NOMO-1 treated with DMSO at 0.1 percent for 48 hours (cell line): ENCODE measurements around the gene FBXO31.

Source experiments
- DNase-seq: peaks from one replicate; lab custom pipeline; 2025; ENCODE audit not compliant: unreplicated experiment; lab: John Stamatoyannopoulos, UW

The FBXO31 gene, protein sequence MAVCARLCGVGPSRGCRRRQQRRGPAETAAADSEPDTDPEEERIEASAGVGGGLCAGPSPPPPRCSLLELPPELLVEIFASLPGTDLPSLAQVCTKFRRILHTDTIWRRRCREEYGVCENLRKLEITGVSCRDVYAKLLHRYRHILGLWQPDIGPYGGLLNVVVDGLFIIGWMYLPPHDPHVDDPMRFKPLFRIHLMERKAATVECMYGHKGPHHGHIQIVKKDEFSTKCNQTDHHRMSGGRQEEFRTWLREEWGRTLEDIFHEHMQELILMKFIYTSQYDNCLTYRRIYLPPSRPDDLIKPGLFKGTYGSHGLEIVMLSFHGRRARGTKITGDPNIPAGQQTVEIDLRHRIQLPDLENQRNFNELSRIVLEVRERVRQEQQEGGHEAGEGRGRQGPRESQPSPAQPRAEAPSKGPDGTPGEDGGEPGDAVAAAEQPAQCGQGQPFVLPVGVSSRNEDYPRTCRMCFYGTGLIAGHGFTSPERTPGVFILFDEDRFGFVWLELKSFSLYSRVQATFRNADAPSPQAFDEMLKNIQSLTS

DNA sequence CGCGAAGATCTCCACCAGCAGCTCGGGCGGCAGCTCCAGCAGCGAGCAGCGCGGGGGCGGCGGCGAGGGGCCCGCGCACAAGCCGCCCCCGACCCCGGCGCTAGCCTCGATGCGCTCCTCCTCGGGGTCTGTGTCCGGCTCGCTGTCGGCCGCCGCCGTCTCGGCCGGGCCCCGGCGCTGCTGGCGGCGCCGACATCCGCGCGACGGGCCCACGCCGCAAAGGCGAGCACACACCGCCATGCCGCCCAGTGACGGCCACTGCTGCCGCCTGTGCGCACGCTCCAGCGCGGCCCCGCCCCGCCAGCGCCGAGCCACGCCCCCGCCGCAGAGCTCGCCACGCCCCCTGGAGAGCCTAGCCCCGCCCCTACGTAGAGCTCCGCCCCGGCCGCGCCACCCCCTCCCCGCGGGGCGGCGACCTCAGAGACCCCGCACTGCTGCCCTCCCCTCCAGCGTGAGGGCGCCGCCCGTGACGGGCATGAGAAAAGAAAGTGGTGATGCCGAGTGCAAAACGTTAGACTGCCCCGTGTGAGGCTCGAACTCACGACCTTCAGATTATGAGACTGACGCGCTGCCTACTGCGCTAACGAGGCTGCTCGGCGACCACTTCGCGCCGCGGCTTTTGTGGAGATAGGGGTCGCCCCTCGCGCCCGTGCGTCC is at the start of gene FBXO31:
Gene FBXO31 (minus strand): TSS at position 272 of the 657 bp plus-strand sequence. CDS start 32 bp downstream, at position 240.
- DNase-seq = peak; percentile 70

DNA sequence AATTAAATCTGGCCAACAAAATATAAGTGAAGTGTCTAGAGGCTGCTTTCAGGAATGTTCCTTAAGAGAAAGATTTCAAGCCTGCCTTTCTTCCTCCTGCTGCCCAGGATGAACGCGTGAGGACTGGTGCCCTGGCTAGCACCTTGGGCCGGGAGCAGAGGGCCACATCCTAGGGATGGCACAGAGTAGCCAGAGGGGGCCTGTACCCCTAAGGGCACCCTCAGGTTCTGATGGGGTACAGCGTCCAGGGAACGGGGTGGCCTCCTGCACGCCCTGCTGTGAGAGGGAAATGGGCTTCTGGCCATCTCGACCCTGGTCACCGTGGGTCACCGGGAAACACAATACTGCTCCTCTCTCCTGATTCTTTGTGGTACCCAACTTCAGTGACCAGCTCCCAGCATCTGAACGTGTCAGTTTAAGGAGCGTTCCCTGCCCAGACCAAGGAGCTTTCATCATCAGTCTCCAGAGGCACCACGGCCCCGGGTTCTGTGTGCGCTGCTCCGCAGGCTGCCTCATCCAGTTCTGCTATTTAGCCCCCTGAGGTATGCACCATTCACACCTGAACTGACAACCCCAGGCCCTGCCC is 48.8 kb upstream of the FBXO31 start:
- no peak for DNase-seq

DNA sequence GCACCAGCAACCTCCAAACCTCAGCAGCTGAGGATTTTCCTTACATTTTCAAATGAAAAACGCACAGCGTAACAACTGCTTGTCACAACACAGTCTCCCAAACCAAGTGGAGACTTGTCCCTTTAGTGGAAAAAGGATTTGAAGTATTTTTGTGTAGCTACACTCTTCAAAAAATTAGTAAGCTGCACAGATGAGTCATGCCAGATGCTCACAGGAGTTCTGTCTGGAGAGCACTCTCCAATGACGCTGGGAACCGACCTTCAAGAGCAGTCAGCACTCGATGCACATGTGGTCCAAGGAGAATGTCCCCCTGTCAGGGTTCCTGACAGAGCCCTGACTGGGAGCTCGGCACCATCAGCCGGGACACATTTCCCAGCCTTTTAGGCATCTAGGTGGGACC is 48.4 kb upstream of the FBXO31 start:
- DNase-seq = no peak

DNA sequence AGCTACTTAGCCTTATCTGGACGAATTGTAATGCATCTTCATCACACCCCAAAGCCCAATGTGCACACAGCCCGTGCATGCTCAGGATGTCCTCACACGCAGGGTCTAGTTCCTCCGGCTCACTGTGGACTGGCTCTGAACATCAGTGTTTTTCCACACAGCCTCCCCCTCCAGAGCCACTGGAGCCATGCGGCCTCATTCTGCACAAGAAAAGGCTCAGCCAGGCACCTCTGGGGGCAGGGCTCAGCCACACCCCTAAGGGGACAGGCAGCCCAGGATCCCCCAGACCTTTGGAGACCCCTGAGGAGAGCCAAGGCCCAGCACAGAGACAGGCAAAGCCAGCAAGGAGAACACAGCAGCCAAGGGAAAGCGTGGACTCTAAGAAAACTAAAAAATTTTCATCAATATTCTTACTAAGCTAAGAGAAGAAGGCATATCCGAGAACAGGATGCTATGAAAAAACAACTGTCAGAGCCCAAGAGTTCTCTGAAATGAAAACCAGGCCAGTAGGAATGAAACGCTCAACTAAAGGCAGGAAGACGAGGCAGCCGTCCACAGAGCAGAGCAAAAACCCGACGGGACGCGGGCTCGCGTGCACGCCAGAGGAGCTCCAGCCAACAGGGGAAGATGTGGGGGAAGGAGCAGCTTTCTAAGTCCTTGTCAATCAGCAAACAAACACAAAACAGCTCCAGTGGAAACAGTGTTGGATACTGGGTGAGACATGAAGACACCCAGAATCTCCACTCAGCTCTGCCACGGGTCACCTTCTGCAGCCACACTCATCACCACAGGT is 43.0 kb upstream of the FBXO31 start:
- no peak for DNase-seq

DNA sequence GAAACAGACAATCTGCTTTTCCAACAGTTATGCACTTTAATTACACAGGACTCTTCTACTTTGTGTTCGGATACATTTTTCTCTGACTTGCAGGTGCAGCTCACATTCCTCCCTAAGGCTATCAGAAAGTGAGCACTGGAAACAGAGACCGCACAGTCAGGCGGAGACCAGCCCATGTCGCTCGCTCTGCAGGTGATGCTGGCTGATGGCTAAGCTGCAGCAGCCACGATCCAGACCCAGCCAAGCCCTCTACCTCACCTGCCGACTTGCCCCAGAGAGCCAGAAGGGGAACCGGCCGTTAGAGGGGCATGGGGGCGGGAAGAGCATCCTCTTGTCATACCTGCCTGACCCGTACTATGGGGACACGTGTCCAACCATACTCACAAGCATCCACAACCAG is 42.4 kb upstream of the FBXO31 start:
- DNase-seq = no peak

DNA sequence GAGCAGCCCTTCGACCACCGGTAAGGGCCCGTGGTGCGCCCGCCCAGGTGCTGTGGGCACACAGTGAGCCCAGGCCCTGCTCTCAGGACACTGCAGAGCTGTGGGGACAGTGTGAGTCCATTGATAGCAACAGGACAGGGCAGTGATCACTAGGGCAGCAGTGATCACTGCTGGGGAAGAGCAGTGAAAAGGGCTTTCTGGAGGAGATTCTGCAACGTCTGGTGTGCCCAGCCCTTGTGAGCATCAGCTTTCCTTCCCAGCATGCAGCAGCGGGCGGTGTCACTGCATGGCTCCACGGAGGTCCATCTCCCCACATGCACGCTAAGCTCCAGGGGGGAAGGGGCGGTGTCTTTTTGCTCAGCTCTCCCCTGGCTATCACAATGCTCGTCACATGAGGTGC is 40.7 kb upstream of the FBXO31 start:
- no peak for DNase-seq

DNA sequence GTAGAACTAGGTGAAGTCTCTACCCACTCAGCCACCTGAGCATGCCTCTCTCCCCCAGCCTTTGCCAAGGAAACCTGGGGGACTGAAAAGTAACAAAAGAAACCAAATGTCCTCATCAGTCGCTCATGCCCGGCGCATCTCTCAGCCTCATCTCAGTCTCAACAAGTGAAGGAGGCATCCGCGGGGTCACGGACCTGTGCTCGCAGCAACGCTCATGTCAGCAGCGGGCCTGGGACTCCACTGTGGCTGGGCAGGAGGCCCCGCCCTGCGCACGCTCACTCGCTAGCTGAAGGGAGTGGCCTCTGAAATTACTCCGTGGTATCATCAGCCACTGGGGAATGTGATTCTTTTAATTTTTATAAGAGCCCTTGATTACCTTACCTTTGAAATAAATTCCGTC is 39.9 kb upstream of the FBXO31 start:
- no peak for DNase-seq

DNA sequence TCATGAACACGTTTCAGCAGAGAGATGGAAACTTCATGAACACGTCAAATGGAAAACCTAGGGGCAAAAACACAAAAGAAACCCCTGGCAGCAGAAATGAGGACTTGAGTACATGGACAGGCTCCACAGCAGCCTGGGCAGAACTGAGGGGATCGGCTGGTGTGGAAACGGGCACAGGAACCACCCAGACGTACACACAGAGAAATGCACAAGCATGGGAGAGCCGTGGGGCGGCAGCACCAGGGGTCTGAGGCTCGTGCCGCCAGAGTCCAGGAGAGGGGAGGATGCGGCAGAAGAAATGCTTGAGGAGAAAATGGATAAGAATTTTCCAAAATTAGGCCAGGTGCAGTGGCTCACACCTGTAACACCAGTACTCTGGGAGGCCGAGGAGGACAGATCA is 38.5 kb upstream of the FBXO31 start:
- no peak for DNase-seq

DNA sequence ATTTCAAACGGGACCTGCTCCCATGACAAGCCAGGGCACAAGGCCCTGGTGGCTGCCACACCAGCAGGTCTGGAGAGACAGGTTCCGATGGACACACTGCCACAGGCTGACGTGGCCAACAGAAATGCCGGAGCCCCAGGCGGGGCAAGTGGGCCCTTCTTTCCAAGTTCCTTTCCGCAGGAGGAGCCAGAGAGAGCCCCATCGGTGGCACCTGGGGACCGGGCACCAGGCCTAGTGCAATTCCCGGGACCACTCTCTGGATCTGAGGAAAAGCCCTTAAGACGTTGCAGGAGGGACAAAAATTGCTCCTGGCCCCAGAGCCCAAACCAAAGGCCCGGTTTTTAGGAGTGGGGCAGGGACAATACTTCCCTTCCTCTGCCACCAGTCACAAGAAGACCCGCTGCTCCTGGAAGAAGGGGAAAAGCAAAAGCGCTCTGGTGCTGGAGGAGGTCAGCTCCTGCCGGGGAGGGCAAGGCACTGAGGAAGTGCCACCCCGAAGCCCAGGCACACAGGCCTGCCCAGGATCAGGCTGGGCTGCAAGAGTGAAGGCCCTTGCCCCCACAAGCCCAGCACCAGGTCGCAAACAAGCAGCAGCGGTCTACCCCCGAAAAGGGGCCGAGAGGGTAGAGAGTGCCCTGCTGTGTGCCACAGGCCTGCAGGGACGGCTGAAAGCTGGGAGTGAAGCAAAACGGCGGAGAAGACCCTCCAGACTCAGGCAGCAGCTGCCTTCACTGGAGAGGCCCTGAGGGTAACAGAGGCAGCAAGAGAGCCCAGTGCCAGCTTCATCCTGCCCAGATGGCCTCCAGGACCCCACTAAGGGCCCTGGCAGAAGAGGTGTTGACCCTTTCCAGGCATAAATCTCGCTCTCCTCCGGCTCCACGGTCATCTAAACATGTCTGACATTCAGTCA is 37.7 kb upstream of the FBXO31 start:
- no peak for DNase-seq

DNA sequence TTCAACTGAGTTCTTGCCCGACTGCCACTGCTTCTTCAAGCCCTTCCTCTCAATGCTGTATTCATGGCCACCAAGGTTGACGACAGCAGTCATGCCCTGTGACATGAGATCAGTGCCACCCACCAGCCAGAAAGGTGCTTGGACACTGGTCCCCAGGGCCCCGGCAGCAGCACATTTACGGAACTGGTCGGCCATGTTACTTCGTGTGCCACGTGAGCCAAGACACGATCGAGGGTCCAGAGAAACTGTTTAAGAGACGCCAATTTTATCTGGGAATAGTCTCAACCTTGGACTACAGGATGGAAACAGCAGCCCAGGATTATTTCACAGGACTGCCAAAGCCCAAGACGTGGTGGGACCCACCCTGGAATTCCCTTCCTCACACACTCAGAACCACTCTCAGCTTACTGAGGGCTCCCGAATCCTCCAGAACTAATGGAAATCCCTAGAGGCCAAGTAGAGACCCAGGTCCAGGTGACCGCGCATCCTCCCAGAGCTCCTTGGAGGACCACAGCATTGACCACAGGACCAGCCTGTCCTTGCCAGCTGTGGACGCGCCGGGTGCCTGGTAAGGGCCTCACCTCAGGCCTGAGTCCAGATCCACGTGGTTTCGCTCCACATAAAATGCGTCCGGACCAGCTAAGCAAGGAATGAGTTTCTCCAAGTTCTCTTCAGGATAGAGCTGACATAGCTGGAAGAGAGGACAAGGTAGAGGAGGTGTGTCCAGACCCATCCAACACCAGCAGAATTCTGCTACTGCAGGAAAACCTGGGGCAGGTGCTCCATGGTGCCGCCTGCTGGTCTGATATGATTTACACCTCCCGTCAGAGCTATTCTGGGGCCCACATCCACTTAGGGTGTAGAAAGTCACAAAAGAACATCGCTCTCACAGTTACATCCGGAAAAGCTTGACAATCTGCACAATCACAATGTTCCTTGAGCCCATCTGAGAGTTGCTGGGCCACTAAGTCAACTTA is 36.7 kb upstream of the FBXO31 start:
- DNase-seq = no peak

DNA sequence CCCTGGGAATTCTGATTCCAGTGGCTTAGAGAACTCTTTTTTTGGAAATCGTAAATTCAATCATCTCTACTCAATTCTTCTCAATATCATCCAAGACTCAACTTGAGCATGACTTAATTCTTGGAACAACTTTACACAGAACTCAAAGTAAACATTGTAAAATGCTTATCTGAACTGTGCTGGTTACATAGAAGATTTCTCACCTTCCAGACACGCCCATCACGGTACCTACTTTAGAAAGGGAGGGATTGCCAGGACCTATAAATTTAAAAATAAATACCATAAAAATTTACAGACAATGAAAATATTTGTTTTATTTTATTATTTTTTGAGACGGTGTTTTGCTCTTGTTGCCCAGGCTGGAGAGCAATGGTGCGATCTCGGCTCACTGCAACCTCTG is 35.1 kb upstream of the FBXO31 start:
- no peak for DNase-seq

DNA sequence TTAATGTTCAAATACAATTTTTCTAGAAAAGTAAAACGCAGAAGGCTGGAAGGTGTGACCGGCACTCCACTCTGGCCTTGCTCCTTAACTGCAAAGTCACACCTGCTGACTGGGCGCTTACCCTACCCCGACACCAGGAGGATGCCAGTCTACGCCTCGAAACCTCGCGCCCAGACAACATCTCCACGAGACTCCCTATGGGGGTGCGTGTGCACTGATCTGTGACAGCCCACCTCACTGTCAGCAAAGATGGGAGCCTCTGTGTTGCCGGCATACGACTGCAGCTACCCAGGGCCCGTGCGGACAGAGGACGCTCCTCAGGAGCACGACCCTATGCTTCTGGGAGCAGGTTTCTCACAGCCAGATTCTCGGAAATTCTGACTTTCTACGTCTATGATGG is 34.6 kb upstream of the FBXO31 start:
- no peak for DNase-seq

DNA sequence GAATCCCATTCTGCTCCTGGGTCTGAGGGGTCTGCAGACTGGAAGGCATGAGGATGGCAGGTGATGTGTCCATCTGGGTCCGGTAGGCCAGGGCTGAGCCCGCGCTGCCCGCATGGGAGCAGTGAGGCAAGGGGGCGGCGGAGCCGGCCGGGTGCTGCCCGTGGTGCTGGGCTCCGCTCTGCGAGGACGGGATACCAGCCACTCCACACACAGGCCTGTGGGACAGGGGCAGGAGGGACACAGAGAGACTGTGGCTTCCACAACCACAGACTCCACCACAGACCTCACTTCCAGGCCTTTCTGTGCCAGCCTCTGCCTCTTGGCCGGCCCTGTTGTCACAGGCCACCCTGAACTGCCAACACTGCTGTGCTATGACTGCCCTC is 33.9 kb upstream of the FBXO31 start:
- DNase-seq = no peak

DNA sequence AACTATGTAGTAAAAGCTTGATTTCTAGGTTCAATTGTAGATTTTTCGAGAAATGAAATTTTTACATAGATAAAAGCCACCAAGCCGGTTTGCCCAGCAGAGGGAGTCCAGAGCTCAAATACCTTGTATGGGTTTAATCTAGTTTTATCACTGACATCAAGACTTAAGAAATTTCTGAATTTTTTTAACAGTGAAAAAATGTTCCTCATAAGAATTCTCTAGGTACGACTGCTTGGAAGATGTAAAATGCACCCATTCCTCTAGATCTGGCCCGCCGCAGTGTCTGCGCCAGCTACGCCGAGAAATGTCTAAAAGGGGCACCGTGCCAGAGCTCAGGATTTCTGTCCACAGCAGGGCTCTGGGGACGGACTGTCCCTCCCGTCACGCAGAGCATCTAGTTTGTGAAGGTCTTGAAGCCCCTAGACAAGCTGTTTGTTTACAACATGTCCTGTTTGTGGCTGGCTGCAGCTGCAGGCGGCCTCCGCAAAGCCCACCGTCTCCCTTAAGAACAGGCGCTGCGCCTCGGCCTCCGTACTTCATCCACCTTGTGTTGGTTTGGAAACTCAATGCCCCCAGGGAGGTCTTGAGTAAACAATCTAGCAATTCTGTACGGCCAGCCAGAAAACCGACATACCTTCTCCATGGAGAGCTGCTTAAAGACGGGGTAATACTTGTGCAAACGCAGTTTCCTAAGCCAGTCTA is 33.4 kb upstream of the FBXO31 start:
- peak; percentile 2 for DNase-seq

DNA sequence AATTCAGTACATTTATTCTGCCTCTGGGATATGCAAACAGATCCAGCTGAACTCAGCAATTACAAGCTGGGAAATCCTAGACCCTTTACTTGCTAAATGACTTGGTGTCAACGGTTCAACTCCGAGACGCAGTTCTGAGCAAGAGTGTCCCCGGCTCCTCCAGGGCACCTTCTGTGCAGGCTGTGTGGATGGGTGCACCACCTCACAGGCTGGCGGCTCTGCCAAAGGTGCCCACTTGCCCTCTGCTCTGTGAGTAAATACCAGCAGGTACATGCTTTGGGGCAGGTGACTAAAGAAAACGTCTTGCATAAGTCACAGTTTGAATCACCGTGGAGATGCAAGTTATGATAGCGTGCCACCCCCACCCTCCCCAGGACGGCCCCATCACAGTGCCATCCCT is 31.9 kb upstream of the FBXO31 start:
- no peak for DNase-seq

DNA sequence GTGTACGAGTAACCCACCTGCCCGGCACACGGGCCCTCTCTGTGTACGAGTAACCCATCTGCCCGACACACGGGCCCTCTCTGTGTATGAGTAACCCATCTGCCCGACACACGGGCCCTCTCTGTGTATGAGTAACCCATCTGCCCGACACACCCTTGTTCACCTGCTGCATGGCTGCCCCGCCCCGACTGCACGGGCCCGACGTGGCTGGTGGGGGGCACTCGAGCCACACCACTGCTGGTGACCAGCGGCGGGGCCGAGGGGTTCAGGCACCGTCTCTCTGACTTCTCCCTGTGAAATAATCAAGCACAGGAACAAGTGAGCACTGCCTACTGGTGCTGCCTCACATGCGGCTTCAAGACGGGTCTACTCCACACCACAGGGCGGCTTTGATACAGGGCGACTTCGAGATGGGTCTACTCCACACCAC is 30.7 kb upstream of the FBXO31 start:
- DNase-seq = no peak

DNA sequence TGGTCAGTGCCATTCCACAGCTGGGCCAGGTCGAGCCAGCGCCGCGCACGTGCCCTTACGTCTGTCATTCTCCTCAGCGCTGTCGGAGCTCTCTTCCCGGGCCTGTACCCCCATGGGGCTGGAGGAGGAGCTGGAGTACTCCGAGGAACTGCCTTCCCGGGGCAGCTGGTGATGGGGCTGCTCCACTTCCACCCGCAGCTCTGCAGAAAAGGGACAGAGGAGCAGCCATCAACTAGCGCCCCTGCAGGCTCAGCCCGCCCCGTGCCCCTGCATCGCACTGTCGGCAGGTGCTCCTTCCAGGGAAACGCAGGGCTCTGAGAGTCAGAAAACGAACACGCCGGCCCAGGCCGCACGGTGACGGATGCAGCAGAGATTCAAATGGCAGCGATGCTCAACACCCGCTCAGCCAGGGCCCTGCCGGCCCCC is 29.4 kb upstream of the FBXO31 start:
- DNase-seq = no peak

DNA sequence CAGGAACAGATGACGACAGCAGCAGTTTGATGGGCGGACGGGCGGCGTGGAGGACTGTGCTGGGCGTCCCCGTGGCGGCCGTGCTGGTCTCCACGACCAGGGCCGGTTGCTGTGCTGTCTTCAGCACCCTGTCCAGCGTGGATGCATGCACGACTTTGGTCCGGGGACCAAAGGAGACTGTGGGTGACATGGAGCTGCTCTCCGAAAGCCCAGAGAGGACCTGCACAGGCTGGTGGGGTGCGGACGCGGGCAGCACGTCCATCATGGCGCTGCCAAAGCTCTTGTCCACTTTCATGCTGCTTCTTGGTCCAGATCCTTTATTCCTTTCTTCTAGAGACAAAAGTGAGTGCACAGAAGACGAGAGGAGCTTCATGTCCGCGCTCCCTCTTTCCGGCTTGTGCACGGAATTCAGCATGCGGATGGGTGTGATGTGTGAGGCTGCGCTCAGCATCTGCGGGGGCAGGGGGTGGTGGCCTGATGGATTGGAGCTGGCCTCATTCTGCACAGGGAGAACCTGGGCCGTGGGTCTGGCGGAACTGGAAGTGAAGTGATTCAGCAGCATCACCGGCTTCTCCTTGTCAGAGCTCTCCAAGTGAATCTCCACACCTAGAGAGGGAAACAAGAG is 28.9 kb upstream of the FBXO31 start:
- DNase-seq = no peak
